ENCODE data around the gene IKBKG. TPM values are rescaled to one million over a fixed set of nuclear protein-coding genes. Genes with fewer than 3 reads are reported as not detected.
"Not testable (repeated sequence)": the region's sequence is repeated elsewhere in the genome, so short reads cannot be mapped to it uniquely, and the experiment has no call there.

Gene IKBKG
- total RNA-seq, 1 donor from 2014 or later, result 16.7 TPM

DNA sequence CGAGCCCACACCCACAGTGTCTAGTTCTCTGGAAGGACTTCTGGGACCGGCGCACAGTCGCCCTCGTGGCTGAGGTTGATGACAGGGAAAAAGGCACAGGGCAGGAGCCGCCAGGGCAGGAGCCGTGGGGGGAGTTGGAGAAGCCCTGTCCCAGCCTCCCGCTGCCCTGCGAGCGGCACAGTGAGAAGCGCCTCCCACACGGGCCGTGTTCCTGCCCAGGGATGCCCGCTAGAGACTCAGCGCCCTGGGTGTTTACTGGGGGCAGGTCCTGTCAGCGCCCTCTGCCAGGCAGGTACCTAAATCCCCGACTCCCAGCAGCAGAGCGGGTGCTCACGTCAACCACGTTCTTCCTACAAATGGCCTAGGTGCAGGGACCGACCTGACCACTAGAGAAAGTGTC is 11.5 kb downstream of the IKBKG start:
- H3K4me3 Mint-ChIP-seq (ENCODE audit: low read depth), result not testable (repeated sequence)

GRCh38 chrX:154560326-154560725 is 12.9 kb downstream of the IKBKG start:
- H3K4me1 Mint-ChIP-seq (ENCODE audit: low read depth); H3K4me3 Mint-ChIP-seq (ENCODE audit: low read depth); H3K27me3 Mint-ChIP-seq; DNase-seq (ENCODE audit: low spot score, unreplicated experiment); H3K36me3 Mint-ChIP-seq (ENCODE audit: insufficient read depth); H3K27ac Mint-ChIP-seq; H3K9me3 Mint-ChIP-seq (ENCODE audit: low read depth): not testable (repeated sequence)

More for the DNA sequence above, 11.5 kb downstream of the IKBKG start:
- H3K36me3 Mint-ChIP-seq (ENCODE audit: insufficient read depth); H3K9me3 Mint-ChIP-seq (ENCODE audit: low read depth); DNase-seq (ENCODE audit: low spot score, unreplicated experiment); H3K4me1 Mint-ChIP-seq (ENCODE audit: low read depth); H3K27ac Mint-ChIP-seq; H3K27me3 Mint-ChIP-seq: not testable (repeated sequence)

DNA sequence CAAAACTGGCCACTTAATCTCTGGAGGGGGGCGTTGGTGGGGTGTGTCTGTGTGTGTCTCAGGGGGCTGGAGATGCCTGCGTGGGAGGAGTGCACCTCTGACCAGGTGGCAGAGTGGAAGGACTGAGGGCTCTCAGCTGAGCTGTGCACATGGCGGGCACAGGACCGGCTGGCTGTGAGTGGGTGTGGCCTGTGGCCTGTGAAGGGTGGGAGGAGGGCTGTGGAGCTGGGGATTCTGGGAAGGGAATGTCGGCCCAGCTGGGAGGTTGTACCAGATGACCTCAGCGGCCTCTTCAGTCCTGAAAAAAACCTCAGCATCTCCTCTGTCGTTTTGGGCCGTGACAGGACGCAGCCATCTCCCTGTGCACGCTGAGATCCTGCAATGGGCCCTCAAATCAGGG is 14.9 kb downstream of the IKBKG start:
- H3K4me3 Mint-ChIP-seq (ENCODE audit: low read depth); H3K27me3 Mint-ChIP-seq; H3K4me1 Mint-ChIP-seq (ENCODE audit: low read depth); H3K9me3 Mint-ChIP-seq (ENCODE audit: low read depth); H3K36me3 Mint-ChIP-seq (ENCODE audit: insufficient read depth); DNase-seq (ENCODE audit: low spot score, unreplicated experiment); H3K27ac Mint-ChIP-seq: not testable (repeated sequence)

- not testable (repeated sequence) for H3K27ac Mint-ChIP-seq
Observed at GRCh38 chrX:154570361-154570760, 22.9 kb downstream of the IKBKG start.

DNA sequence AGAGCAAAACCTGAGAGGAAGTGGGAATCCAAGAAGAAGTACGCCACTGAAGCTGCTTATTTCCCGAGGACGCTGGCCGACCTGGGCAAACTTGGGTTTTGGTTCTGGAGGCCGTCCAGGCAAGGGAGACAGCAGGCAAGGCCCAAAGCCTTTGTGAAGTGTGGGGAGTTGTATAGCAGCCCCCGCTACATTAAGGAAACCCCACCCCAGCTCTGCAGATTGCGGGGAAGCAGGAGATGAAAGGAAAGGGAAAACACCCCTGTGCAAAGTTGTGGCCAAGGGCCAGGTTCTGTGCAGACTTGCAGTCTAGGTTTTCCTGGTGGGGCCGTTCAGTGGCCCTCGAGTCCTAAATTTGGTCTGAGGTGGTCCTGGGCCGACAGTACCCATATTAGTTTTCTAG is 25.6 kb downstream of the IKBKG start:
- H3K27me3 Mint-ChIP-seq; DNase-seq (ENCODE audit: low spot score, unreplicated experiment); H3K36me3 Mint-ChIP-seq (ENCODE audit: insufficient read depth); H3K4me1 Mint-ChIP-seq (ENCODE audit: low read depth); H3K9me3 Mint-ChIP-seq (ENCODE audit: low read depth); H3K27ac Mint-ChIP-seq; H3K4me3 Mint-ChIP-seq (ENCODE audit: low read depth): not testable (repeated sequence)

More at GRCh38 chrX:154570361-154570760, 22.9 kb downstream of the IKBKG start:
- H3K27me3 Mint-ChIP-seq; DNase-seq (ENCODE audit: low spot score, unreplicated experiment); H3K9me3 Mint-ChIP-seq (ENCODE audit: low read depth); H3K36me3 Mint-ChIP-seq (ENCODE audit: insufficient read depth); H3K4me1 Mint-ChIP-seq (ENCODE audit: low read depth); H3K4me3 Mint-ChIP-seq (ENCODE audit: low read depth): not testable (repeated sequence)

DNA sequence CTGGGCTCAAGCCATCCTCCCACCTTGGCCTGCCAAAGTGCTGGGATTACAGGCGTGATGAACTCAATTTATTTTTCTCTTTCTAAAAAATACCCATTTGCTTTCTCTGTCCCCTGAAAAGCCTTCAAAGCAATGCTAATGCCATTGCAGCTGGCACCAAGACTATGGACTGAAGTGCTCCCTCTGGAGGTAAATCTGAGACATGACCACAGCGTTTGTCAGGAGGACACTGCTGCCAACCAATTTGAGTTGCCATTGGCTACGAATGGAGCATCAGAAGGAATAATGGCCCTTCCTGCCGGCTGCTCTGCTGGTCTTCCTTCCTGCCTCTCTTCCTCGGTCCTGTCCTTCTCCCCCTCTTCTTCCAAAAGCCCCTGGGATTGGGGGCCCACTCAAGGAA is 27.7 kb downstream of the IKBKG start:
- H3K27me3 Mint-ChIP-seq; DNase-seq (ENCODE audit: low spot score, unreplicated experiment); H3K9me3 Mint-ChIP-seq (ENCODE audit: low read depth); H3K4me3 Mint-ChIP-seq (ENCODE audit: low read depth); H3K36me3 Mint-ChIP-seq (ENCODE audit: insufficient read depth); H3K27ac Mint-ChIP-seq; H3K4me1 Mint-ChIP-seq (ENCODE audit: low read depth): not testable (repeated sequence)

- not testable (repeated sequence) for H3K36me3 Mint-ChIP-seq (ENCODE audit: insufficient read depth); H3K4me1 Mint-ChIP-seq (ENCODE audit: low read depth); DNase-seq (ENCODE audit: low spot score, unreplicated experiment); H3K9me3 Mint-ChIP-seq (ENCODE audit: low read depth); H3K27me3 Mint-ChIP-seq; H3K27ac Mint-ChIP-seq; H3K4me3 Mint-ChIP-seq (ENCODE audit: low read depth)
Observed at GRCh38 chrX:154582994-154583393, 35.6 kb downstream of the IKBKG start.

DNA sequence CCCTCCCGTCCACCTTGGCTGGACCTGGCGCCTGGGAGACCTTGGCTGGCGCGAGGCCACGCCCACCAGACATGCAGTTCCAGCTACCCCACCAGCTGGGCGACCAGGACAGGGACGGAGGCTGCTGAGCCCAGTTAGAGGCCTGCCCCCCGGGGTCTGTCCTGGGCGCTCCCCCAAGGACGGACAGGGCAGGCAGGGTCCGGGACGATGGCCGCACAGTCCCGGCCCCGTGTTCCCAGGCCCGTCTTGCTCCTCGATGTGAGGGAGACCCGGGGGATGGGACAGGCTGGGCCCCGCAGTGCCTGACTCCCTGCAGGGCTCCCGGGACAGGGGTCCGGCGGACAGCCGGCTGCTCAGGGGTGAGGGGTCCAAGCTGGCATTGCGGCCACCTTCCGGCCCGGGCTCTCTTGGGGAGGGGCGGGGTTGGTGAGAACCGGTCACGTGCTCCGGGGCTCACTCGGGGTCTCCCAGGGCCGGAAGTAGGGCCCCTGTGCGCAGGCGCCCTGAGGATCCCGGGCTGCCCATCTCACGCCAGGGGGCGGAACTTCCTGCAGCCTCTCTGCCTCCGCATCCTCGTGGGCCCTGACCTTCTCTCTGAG is 37.3 kb downstream of the IKBKG start, which contains the start of gene CTAG1A:
CTAG1A (plus strand) TSS at position 549 of the 599 bp plus-strand sequence. CDS start 74 bp downstream, outside the sequence.
- H3K27ac Mint-ChIP-seq; H3K4me3 Mint-ChIP-seq (ENCODE audit: low read depth); H3K36me3 Mint-ChIP-seq (ENCODE audit: insufficient read depth); H3K4me1 Mint-ChIP-seq (ENCODE audit: low read depth); H3K9me3 Mint-ChIP-seq (ENCODE audit: low read depth); DNase-seq (ENCODE audit: low spot score, unreplicated experiment); H3K27me3 Mint-ChIP-seq: not testable (repeated sequence)

DNA sequence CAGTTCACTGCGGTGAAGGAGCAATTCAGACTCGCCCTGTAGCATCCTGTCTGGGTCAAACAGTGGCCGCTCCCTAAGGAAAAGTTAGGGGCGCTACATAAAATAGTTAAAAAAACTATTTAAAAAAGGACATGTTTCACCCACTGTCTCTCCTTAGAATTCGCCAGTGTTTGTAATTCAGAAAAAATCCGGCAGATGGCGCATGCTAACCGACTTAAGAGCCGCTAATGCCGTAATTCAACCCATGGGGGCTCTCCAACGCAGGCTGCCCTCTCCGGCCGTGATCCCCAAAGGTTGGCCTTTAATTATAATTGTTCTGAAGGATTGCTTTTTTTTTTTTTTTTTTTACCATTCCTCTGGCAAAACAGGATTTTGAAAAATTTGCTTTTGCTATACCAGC is 43.0 kb downstream of the IKBKG start:
- H3K27me3 Mint-ChIP-seq; H3K27ac Mint-ChIP-seq; H3K9me3 Mint-ChIP-seq (ENCODE audit: low read depth); H3K36me3 Mint-ChIP-seq (ENCODE audit: insufficient read depth); DNase-seq (ENCODE audit: low spot score, unreplicated experiment); H3K4me1 Mint-ChIP-seq (ENCODE audit: low read depth); H3K4me3 Mint-ChIP-seq (ENCODE audit: low read depth): not testable (repeated sequence)

DNA sequence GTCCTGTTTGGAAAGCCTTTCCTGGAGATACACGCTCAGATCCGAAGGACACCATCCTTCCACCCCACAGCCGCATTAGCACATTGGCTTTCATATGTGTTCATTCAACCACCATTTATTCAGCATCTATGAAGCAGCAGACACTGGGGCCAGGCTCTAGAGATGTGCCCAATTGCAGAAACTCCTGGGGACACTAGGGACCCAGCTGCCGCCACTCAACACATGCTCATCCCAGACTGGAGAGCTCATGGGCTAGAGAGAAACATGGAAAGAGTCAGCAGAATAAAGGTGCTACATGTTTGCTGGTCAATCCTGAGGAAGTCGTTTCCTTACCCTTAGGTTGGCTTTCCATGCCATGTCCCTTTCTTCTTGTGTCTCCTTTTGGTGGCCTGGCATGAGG is 45.1 kb downstream of the IKBKG start:
- no peak for DNase-seq (ENCODE audit: low spot score, unreplicated experiment)

More for the DNA sequence above, 45.1 kb downstream of the IKBKG start:
- Mint-ChIP-seq H3K4me3 (ENCODE audit: low read depth) (no peak overlapping the region), H3K4me1 (ENCODE audit: low read depth) (no peaks in the 10 kb centered on the region), H3K9me3 (ENCODE audit: low read depth) (peaks cover 20% of the 10 kb centered on the region), H3K27me3 (peaks cover 3% of the 10 kb centered on the region), H3K27ac (no peak overlapping the region), H3K36me3 (ENCODE audit: insufficient read depth) (no peaks in the 10 kb centered on the region)
- no peak for TF ChIP-seq CTCF (IDR thresholded peaks at IDR 0.05; ENCODE audit: unreplicated experiment)

Data from progenitor cell of endocrine pancreas (in vitro differentiated cells).